DOHH2 (cell line): ENCODE data around the gene AUNIP.

Source experiments
- EZH2phosphoT487 ChIP-seq: fragments of 200-600 bp; sonication (generic); IDR thresholded peaks from 2 replicates; pipeline ENCODE4 v1.6.1; 2017; ENCODE audit warnings: borderline replicate concordance, mild to moderate bottlenecking, antibody characterized with exemption, low read length, moderate library complexity, mixed read lengths
- TF ChIP-seq, protein P1 (sequence below): fragments of 200-600 bp; sonication (generic); IDR thresholded peaks from one replicate; pipeline ENCODE4 v1.5.1; 2014; ENCODE audit warnings: antibody characterized with exemption, mild to moderate bottlenecking, low read depth, low read length; ENCODE audit not compliant: poor library complexity, severe bottlenecking

DNA sequence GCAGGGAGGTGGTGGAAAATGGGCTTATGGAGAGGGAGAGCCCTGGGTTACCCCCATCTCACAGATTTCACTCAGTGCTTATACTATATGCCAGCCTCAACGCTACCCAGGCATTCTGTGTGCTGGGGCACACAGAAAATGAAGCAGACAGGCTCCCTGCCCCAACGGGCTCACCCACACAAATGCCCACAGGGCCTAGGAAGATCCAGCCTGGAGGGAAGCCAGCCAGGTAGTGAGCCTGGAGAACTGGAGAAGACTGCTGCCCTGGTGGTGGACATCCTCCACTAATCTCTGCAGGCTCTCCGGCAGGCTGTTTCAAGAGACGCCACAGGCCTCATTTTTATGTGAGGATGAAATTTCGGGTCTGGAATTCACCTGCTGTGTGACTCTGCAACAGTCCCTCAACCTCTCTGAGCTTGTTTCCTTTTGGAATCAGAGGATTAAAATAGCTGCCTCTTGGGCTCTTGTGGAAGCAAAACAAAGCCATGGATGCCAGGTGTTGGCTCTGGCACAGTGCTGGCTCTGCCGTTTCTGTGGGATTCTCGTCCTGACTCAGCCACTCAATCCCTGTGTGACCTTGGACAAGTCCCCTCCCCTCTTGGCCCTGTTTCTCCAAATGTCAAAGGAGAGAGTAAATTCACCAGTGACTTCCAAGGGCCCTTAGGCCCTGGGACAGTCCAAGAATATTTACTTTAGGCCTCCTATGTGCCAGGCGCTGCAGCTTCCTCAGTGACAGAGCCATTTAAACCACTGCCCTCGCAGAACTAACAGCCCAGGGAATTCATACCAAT, 12.6 kb upstream of the AUNIP start:
- TF ChIP-seq, protein P1, sequence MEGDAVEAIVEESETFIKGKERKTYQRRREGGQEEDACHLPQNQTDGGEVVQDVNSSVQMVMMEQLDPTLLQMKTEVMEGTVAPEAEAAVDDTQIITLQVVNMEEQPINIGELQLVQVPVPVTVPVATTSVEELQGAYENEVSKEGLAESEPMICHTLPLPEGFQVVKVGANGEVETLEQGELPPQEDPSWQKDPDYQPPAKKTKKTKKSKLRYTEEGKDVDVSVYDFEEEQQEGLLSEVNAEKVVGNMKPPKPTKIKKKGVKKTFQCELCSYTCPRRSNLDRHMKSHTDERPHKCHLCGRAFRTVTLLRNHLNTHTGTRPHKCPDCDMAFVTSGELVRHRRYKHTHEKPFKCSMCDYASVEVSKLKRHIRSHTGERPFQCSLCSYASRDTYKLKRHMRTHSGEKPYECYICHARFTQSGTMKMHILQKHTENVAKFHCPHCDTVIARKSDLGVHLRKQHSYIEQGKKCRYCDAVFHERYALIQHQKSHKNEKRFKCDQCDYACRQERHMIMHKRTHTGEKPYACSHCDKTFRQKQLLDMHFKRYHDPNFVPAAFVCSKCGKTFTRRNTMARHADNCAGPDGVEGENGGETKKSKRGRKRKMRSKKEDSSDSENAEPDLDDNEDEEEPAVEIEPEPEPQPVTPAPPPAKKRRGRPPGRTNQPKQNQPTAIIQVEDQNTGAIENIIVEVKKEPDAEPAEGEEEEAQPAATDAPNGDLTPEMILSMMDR = no peak
- no peak for TF ChIP-seq EZH2phosphoT487
